NCI-H510A treated with DMSO at 0.1 percent for 48 hours (cell line): ENCODE data around the gene PDZD8.

ENCODE experiments used
- DNase-seq: peaks from one replicate; lab custom pipeline; 2025; lab: John Stamatoyannopoulos, UW

PDZD8 gene

DNA sequence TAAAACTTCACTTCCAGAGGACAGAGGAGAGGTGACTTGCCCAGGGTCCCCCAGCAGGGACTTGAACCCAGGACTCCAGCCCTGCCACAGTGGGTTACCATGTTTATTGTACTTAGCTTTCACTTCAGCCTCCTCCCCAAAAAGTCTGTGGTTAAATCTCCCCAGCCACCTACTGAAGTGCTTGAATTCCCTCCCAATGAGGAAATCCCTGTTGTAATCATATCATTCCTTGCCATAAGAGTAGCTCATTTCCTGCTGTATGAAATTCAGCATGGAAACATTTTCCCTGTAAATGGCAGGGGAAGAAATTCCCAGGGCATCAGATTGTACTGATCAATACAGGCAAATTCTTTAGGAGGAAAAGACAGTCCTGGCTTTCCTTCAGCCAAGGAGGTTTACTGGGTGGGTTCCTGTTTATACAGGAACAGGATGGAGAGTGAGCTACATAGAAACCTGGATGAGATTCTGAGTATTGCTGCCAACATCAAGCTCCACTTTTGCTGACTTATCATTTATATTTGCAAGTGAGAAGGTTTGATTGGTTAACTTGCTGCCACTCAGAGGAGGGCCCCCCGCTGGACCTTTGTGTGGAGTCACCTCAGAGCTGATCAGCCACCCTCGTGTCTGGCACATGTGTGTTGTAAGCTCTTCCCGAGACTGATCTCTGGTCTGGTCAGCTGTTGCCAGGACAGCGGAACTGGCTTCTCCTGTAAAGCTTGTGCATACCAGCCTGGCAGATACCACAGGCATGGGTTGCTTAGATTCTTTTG is 16.4 kb upstream of the PDZD8 start:
- no peak for DNase-seq

DNA sequence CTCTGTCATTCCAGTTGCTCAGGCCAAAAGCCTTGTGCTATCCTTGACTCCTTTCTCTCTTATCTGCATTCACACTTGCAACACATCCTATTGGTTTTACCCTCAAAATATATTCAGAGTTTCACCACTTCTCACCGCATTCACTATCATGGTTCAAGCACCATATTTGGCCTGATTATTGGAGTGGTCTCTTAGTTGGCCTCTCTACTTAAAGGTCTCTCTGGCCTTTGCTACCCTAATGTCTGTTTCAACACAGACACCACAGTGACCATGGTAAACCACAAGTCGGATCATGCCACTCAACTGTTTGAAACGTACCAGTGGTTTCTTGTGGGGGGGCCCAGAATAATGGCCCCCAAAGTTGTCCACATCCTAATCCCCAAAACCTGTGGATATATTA is 15.2 kb upstream of the PDZD8 start:
- no peak for DNase-seq

DNA sequence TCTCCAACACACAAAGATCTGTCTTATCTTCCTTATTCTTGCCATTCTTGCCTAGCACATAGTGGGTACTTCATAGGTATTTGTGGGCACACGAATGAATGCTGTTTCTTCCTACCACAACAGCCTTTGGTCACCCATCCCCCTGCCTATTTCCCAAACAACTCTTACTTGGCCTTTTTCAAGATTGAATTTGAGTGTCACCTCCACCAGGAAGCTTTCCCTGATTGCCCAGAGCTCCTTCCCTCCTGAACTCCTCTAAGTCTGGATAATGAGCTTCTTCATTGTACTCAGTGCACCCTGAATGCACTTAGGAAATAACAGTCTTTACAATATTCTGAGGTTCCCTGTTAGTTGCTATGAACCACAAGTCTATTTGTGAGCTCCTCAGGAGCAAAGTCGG is 11.6 kb upstream of the PDZD8 start:
- DNase-seq: no peak

DNA sequence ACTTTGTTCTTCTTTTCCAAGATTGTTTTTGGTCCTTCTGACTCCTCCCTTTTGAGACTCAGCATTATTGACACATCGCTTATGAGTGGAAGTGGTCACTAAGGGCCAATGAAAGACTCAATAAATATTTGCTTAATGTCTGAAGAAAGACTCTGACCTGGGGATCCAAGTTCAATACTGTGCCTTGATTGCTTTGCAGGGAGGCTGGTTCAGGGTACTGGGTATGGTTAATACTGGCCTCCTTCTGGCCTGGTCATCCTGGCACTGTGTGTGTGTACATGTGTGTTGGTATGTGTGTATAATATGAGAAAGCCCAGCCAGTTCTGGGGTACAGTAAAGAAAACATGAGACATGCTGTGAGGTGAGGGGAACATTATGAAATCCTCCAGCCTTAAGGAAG is 7.6 kb upstream of the PDZD8 start:
- DNase-seq: no peak

DNA sequence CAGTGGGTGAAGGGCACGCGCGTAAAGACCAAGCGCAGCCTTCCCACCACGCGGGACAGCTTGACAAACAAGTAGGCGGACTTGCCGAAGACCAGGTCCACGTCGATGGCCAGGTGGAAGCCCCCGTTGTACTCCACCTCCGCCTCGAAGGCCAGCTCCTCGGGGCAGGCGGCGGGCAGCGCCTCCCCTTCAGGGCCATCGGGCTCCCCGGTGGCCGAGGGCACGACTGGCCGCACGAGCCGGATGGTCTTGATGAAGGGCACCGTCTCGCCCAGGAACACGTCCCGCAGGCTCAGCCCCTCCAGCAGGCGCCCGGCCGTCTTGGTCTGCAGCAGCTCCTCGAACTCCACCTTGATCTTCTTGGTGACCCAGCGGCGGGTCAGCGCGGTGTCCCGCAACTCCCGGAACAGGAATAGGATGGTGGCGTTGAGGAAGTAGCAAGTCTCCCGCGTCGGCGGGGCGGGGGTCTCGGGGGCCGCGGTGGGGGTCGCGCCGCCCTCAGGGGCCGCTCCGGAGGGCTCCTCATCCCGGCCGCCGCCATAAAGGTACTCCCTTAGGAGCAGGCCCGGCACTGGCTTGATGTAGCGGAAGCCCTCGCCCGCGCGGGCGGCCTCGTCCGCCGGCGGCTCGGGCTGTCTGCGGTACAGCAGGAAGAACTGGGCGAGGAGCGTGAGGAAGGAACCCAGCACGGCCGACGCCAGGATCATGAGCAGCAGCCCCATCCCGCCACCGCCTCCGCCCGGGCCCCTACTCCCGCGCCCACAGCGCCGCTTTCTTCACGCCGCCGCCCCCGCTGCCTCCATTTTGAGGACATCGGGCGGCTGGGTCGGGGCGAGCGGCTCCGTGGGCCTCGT is 507 bp downstream of the PDZD8 start:
- DNase-seq: peak; percentile 47

DNA sequence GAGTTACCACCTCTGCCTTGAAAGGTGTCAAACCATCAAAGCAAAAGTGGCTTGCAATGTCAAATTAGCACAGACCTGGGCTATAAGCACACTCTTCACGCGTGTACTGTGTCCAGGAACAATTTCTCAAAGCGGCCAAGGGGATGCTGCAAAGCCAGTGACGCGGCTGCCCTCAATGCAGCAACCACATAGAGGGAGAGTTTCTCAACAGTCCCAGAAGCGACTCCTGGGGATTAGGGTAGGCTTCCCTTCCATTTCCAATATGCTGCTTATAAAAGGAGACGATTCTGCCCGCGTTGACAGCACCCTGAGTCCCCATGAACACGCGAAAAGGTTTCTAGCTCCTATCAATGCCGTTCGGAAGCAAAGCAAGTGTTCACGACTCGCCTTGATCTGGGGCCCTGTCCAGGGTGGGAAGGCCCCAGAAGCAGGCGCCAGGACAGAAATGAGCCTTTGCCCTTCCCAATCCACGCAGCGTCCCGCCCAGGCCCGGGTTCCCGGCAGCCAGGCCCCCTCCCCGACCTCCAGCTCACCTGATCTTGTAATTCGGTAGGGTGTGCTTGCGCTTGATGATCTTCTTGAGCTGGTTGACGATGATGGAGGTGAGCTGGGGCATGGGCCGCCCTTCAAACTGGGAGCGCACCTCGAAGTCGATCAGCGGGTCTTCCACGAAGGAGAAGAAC is 1.3 kb downstream of the PDZD8 start:
- peak; percentile 8 for DNase-seq

DNA sequence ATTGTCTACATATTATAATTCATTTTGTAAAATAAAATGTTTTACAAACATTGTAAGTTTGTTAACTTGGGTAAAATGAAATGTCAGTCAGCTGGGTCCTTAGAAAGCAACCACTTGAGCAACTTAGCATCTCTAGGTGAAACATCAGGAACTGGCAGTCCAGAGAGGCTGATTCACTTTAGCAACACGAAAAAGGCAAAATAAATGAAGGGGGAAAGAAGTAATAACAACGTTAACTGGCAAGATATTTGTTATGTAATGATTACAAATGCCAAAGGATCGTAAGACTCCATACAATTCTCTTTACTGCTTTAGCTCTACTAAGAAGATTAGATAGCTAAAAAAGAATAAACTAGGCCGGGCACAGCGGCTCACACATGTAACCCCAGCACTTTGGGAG is 5.0 kb downstream of the PDZD8 start:
- no peak for DNase-seq

DNA sequence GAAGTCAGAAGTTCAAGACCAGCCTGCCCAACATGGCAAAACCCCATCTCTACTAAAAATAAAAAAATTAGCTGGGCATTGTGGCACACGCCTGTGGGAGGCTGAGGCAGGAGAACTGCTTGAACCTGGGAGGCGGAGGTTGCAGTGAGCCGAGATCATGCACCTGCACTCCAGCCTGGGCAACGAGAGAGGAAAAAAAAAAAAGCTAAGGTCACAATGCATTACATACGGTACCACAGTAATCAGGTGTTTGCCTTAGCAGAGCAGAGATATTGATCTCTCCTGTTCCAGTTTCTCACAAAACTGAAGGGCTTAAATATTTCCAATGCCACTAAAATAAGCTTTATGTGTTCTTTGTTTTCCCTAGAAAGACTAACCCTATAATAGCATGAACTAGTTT is 7.5 kb downstream of the PDZD8 start:
- DNase-seq: no peak

DNA sequence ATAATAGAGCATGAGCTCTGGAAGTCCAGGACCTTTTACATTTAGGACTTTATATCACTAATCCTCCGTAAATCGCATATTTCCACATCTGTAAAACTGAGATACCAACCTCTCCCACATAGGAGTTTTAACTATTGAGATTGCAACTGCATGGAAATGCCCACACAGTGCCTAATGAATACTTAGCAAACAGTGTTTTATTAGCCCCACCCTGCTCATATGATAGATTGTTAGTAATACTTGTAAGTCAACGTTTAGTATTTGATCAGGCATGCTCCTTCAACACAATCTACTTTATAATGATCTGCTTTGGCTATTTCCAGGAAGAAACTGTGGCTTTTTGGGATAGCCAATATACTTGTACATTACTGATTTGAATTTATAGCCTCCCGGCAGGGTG is 8.5 kb downstream of the PDZD8 start:
- no peak for DNase-seq

DNA sequence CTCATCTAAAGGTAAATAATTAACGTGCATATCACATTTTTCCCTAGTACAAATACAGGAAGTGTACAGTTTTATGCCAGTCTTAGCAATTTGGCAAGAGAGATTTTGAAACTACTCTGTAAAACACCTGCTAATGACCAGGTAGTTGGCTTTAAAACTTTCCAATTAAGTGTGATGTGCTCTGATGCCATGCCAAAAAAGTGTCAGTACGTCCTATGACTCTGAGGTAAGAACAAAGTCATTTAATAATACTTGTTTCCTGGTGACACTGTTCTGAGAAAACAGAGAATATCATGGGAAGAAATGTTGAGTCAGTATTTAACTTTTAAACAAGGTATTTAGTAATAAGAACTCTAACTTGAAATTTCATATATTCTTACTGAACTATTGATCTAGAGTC is 9.6 kb downstream of the PDZD8 start:
- DNase-seq: no peak

DNA sequence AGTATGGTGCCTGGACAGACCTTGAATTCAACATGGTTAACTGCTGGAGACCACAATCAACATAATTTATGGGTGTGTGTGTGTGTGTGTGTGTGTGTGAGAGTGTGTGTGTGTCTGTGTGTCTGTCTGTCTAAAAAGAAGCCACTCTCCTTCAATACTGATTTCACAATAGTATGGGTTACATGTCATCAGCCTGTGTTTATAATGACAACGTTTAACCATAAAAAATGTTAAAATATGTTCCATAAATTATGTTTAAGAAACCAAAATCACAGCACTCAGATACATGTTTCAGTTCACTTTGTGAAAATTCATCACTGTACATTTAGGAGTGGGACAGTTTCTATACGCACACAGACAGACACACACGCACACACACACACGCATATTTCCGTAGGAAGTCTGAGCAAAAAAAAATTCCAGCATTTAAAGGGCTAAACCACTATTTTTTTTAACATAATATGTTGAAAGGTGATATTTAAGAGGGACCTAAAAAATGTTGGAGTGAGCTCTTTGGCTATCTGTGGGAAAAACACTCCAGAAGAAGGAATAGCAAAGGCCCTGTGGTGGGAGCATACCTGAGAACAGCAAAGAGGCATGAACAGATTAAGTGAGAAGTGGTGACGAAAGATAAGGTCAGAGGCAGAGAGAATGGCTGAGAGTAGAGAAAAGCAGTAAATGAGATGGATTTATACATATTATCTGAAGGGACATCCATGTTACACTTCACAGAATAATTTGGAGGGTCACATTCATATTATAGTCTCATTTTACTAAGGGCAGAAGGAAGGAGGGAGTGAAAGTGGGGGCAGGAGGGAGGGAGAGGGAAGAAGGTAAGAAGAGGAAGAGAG is 10.9 kb downstream of the PDZD8 start:
- DNase-seq: no peak

DNA sequence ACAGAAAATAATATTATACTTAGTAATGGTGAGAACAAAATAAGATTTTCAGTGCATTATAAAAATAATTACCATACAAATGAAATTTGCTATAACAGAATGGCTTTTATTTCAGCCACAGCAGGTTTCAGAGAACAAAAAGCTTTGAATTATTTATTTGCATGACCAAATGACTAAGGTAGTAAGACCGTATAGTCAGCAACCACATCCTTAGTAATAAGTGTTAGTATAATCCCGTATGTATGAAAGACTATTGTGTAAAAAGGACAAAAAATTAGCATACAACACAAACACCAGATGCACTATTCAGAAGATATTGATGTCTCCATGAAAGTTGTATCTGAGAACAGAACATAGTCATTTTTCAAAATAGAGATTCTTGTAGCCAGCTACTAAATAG is 12.2 kb downstream of the PDZD8 start:
- no peak for DNase-seq

DNA sequence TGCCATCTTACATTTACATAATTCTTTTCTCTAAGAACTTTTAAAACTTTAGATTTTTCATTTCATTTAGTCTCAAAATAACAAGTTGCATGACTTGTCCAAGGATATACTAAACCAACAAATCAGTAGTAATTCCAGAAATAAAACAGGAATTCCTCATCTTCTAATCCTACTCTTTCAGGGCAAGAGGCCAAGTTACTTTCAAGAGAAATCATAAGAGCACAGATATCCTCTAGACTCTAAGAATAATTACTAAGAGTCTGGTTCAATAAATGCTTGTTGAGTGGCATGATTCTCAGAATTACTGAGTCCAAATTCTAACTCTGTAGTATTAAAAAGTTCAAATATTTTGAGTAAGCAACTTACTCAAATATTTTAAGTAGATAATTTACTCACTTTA is 12.9 kb downstream of the PDZD8 start:
- DNase-seq: no peak

DNA sequence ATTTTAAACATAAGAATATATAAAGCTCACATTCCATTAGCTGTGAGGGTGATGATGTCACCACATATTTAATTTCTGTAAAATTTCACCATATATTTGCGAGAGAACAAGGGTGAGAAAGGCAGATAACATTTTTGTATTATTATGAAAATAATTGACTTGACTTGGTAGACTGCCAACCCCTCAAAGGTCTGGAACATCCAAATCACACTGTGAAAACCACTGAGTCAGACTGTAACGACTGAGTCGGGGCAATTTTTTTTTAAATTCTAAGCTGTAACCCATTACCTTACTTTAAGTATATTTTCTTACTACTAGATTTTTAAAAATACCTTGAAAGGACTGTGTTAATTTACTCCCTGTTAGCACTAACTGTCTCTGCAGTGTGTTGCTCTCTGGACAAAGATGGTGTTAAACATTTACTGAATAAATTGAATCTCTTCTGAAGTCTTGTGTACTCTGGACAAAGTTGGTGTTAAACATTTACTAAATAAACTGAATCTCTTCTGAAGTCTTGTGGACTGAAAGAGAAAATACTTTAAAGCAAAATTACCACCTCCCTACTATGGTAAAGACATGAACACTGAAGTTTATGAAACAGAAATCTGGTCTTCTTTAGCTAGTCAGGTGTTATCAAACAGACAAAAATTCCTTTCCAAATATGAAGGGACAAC is 14.1 kb downstream of the PDZD8 start:
- DNase-seq: no peak

DNA sequence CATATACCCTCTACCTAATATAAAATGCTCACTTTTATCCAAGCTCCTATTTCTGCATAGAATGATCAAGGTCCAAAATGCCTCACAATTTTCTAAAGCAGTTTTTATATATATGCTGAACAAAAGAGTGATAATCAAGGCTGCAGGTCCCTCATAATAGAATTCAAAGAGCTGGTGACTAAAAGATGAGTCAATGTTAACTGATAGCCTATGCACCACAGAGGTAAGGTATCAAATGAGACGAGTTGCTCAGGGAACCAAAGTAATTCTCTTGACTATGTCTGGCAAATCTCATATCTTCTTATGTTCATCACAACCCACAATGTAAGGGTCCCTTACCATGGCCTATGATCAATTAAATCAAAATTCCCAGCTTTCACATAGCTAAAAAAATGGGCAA is 15.2 kb downstream of the PDZD8 start:
- no peak for DNase-seq

DNA sequence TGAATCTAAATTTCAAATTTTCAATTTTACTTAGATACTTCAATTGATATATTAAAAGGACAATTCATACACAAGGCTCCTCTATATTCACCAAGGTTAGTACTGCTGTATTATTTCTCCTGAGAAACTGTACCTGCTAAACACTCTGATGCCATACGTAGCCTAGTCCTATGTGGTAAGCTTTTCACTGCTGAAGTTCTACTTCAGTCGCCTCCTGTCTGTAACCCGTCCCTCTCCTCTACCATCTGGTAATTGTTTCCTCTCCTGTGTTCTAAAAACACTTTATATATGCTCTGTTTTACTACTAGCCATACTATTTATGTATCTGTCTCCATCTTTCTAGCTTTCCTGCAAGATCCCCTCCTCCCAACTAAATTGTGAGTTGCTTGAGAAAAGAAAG is 20.2 kb downstream of the PDZD8 start:
- DNase-seq: no peak

DNA sequence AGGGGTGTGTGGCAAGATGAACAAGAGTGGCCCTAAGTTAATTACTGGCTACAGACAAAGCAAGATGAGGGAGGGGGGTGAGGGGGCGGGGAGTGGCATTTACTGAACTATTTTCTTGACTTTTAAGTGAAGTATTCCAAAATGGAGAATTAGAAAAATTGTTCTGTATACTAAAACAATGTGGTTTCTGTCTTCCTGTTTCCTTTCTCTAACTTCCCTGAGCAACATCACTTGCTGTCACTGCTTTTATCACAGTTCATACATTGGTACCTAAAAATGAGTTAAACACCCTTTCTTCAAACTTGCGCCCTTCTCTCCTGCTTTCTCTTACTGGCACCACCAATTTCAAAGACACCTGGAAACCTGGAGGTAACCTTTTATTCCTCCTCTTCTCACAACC is 21.6 kb downstream of the PDZD8 start:
- no peak for DNase-seq

DNA sequence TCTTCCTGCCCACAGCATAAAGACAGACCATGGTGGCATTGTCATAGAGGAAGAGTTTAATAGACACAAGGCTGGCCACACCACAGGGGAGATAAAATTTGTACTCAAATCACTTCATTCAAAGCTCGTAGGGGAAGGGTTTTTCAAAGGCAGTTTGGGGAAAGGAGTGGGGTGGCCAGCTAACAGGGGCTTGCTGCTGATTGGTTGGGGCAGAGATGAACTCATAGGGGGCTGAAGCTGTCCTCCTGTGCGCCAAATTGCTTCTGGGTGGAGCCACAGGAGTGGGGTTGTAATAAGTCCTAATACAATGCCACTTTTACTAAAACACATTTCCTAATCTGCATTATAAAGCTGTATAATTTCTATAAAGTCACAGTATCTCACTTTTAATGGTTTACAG is 22.5 kb downstream of the PDZD8 start:
- DNase-seq: no peak

DNA sequence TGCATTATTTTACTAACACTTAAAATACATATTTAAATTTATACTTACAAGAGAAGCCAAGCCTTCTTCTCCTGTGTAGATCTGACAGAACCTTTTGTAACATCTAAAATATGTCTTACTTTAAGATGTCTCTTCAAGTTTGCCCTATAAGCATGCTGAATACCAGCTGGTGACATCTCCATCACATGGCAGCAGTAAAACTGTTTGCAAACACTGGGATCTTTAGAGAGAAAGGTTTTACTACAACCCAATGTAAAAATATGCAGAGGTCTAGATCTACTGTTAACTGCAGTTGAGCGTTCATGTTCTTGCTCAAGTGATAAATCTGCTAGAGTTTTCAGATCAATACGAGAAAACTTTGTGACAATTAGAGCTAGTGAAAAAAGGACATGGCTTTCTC is 23.2 kb downstream of the PDZD8 start:
- no peak for DNase-seq

DNA sequence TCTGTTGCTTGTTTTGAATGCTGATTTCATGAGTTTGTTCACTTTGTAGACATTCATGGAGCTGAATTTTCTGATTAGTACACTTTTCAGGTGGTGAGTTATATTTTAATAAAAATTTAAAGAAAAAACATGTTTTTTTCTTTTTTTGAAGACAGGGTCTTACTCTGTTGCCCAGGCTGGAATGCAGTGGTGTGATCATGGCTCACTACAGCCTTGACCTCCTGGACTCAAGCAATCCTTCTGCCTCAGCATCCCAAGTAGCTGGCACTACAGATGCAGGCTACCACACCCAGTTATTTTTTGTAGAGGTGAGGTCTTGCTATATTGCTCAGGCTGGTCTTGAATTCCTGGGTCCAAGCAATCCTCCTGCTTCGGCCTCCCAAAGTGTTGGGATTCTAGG is 23.7 kb downstream of the PDZD8 start:
- no peak for DNase-seq

DNA sequence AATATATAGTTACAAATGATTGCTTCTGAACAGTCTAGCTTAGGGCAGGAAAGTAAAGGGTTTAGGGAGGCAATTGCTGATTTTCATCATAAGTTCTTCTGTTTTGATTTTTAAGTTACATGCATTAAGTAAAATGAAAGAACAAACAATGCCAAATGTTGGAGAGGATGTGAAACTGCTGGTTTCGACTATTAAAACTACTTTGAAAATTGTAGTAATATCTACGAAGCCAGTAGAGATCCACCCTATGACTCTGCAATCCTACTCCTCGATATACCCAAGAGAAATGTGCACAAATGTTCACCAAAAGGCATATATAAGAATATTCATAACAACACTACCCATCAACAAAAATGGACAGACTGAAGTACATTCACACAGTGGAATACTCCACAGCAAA is 24.3 kb downstream of the PDZD8 start:
- DNase-seq: no peak

DNA sequence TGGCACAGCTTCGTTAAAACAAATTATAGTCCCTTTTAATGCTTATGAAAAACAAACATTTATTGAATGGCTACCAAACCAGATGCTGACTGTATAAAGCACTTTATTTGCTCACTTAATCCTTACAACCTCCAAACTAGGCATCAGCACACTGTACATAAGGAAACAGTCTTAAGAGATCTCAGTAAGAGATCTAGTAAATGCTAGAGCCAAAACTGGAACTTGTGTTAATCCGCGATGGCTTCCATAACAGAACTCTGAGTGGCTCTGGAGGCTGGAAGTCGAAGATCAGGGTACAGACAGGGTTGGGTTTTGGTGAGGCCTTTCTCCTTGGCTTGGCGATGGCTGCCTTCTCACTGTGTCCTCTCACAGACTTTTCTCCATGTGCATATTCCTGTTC is 27.0 kb downstream of the PDZD8 start:
- DNase-seq: no peak
